Sigmoid colon (tissue), 3 donors: ENCODE results near the gene CCL15.
A peak's percentile ranks its signal among the peaks of the same experiment; 100 is the strongest.

ENCODE experiments used
- POLR2A ChIP-seq, 2 donors: fragments of 450-650 bp; IDR thresholded peaks; one replicate each; pipeline ENCODE4 v1.6.1; 2016; ENCODE audit warnings: antibody characterized with exemption in 2 of 2, mild to moderate bottlenecking in 2 of 2, moderate library complexity in 2 of 2
- TF ChIP-seq, protein P1 (sequence below), 4 experiments: fragments of 450-650 bp in 3 of 4; fragments of 200-600 bp in 1 of 4; IDR thresholded peaks; one replicate each; pipeline ENCODE4 v1.5.1; 2016 to 2019; ENCODE audit warnings: antibody characterized with exemption in 4 of 4, mild to moderate bottlenecking in 3 of 4, moderate library complexity in 2 of 4

DNA sequence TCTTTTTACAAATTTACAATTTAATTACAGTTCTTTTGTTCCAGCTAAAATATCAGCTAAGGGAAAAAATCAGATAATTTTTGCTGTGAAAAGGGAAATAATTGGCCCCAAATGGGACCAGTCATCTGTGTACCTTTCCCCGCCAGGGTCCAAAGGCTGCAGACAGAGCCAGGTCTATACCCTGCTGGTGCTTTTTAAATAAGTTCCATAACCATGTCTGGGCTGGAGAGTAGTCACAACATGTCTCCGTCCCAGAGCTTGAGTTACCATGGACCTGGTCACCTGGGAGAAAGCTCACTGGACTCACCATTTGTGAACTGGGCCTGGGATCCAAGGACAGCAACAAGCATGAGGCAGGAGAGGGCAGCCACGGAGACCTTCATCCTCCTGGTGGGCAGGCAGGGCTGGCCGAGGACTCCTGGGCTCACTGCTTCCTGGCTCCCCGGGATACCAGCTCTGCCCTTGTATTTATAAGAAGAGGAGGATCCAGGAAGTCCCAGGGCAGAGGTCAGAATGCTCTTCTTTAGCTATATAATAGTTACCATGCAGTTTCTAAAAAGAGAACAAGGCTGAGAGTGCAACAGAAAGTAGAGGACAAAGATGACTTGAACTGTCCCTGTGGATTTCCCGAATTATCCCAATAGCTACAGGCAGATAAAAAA is at the start of gene CCL15:
- TF ChIP-seq, protein P1, sequence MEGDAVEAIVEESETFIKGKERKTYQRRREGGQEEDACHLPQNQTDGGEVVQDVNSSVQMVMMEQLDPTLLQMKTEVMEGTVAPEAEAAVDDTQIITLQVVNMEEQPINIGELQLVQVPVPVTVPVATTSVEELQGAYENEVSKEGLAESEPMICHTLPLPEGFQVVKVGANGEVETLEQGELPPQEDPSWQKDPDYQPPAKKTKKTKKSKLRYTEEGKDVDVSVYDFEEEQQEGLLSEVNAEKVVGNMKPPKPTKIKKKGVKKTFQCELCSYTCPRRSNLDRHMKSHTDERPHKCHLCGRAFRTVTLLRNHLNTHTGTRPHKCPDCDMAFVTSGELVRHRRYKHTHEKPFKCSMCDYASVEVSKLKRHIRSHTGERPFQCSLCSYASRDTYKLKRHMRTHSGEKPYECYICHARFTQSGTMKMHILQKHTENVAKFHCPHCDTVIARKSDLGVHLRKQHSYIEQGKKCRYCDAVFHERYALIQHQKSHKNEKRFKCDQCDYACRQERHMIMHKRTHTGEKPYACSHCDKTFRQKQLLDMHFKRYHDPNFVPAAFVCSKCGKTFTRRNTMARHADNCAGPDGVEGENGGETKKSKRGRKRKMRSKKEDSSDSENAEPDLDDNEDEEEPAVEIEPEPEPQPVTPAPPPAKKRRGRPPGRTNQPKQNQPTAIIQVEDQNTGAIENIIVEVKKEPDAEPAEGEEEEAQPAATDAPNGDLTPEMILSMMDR (IDR thresholded peaks at IDR 0.05): no peak
- peak in 1 of 2 donors; percentile 33 for TF ChIP-seq POLR2A (IDR thresholded peaks at IDR 0.05)
